TTC549 (cell line): ENCODE data around the gene ZNF19.

Experiments used
- FAIRE-seq: peaks from 2 replicates; lab custom pipeline; 2012; peaks lifted over from hg19 to GRCh38; lab: Jason Lieb, UNC

ZNF19 gene

DNA sequence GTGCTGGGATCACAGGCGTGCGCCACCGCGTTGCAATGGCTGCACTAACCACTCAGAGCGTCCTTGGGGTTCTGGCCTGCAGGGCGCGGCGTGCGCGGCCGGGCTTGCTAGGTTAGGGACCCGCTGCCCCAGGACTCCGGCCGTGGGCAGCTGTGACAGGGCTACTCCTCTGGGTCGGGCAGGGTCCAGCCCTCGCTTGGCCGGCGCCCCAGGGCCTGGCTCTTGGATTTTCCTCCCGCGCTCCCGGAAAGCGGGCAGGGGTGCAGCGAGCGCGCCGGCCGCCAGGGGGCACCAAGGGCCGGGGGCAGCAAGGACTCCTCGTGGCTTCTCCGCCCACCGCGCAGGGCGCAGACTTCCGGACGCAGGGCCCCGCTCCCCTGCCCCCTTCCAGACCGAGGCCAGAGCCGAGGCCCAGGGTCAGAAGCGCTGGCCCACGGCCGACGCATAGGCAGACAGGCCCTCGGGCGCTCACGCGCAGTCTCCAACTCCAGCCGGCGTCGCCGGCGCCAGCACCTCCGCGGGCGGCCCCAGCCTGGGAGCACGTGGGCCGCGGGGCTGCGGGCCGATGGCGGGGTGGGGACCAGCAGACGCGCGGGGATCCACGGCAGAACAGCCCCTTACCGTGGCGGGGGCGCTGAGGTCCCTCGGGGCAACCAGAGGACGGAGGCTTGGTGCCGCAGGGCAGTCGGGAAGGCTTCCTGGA, 47.6 kb downstream of the ZNF19 start:
- FAIRE-seq = no peak

DNA sequence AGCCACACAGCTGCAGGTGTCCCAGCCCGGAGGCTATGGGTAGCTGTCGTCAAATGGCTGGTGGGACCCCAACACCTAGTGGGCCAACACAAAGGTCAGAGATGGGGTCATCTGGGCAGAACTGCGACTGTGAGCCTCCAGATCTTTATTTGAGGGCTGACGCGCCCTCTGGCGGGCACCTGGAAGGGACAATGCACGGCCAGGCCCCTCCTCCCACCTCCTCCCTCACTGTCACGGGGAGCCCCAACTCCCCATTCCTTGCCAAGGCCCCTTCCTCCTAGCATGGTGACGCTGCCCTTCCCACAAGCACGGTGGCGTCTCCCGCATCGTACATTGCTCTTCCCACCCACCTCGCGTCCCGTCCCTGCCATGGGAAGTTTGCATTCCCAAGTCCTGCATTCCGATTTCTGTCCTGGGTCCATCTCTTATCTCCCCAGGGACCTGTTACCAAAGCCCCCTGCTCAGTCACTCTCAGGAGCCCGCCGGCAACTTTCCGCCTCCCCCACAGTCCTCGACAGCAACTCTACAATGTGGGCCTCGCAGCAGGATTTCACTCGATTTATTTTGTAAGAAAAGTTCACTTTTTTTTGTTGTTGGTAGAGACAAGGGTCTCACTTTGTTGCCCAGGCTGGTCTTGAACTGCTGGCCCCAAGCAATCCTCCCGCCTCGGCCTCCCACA, 48.3 kb downstream of the ZNF19 start:
- FAIRE-seq = no peak

DNA sequence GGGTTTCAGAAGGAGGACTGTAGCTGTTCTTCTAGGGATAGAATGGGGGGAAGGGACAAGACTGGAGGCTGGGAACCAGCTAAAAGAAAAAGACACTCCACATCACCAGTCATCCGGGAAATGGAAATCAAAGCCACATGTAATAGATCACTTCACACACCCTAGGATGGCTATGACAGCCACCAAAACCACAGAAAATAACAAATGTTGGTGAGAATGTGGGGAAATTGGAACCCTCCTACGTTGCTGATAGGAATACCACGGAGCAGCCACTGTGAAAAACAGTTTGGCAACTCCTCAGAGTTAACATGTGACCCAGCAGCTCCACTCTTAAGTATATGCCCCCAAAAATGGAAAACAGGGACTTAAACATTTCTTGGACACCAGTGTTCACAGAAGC, 49.6 kb downstream of the ZNF19 start:
- FAIRE-seq = no peak

DNA sequence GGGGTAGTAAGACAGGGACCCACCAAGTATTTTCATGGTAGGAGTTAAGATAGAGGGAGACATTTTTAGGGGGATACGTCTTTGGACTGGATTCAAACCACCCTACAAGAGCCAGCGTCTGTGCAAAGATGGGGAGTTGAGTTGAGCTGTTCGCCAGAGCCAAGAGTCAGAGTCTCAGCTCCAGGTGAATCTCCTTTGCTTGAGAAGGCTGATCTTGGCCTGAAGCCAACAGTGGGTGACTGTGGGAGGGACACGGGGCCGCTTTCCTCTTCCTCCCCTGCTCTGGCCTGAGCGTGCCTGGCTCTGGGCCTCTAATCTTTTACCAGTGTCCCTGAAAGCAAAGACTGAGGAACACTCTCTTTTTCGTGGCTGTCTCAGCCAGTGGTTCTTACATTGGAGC, 52.7 kb downstream of the ZNF19 start:
- no peak for FAIRE-seq

DNA sequence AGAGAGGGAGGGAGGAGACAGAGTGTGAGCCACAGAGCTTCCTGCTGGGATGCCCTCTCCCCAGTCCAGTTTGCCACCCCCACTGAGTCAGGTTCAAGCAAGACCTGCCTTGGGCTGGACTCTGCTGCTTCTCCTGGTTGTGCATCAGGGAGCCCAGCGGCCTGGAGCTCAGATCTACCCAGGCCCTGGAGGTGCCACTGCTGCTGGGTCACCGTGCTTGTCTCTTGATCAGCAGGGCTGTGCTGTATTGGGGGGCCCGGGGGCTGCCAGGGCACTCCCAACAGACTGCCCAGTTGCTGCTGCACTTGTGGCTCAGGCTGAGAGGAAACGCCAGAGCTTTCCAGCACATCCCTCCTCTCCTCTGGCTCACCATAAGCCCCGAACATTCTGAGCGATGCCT, 56.2 kb downstream of the ZNF19 start:
- no peak for FAIRE-seq

DNA sequence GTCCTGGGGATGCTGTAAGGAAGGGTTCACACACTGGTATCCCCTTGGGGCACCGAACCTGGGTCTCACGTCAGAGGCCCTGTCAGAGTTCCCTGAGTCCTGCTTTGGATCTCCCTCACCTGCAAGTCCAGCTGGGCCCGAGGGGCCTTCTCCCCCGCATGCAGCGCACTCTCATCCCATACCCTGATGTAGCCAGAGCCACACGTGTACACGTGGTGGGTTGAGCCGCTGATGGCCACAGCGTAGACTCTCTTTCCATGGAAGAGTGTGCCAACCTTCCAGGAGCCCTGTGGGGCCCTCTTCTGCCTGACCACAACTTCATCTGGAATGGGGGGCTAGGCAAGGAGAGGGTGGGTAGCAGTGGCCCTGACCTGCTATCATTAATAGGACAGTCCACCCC, 57.1 kb downstream of the ZNF19 start:
- no peak for FAIRE-seq

DNA sequence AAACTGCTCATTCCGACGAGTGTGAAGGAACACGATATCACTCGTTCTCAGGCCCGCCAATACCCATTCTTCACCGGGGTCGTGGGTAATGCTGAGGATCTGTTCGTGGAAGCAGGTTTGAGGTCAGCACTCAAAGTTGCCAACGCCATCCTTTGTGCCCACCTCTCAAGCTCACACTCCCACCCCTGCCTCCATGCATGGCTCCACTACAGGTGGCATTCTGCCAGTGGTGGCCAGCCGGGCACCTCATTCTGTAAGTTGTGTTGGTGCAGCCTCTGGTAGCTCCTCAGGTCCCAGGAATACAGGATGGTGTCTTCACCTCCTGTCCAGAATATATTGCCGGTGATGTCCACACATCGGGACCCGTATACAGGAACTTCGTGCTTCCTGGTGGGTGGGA, 57.9 kb downstream of the ZNF19 start:
- FAIRE-seq = no peak

DNA sequence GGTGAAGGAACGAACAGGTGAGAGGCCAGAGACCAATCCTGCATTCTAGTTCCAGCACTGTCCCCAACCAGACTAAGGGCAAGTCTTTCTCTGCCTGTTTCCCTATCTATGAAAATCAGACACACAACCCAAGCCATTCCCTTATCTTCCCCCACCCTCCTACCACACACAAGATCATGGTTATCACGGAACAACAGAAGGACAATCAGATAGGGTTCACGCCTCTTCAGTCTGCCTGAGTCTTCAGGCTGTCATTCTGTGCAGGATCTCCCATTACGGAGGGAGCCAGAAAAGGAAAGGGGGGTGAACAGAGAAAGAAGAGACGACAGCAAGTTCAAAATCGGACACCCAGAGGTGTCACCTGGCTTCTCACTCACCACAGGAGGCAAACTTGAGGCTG, 58.4 kb downstream of the ZNF19 start:
- no peak for FAIRE-seq

DNA sequence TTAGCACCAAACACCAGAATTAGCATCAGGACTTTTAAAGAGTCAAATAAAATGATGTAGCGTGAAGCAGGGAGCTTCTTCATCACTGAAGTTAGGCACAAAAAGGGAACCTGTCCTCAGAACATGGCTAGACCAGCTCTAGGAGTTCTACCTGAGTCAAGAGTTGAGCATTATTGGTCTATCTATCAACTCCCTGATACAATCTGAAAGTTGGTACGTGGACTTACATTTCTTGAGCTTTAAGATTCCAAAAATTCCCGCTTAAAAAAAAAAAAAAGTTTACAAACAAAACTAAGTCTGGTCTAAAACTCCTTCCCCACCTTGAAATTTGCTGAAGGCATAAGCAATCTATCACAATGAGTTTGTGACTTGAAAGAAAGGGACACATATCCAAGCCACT, 59.5 kb downstream of the ZNF19 start:
- no peak for FAIRE-seq

DNA sequence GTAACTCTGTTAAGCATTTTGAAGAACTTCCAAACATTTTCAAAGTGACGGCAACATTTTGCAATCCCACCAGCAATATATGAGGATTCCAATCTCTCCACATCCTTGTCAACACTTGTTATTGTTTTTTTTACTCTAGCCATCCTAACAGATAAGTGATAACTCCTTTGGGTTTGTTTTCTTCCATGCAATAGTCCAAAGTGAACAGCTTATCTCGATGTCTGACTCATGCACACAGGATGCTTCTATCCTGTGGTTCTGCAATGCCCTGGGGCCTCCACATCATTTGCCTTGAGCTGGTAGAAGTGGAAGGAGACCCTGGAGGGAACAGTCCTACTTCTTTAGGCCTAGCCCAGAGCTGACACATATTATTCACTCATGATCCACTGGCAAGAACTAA, 60.2 kb downstream of the ZNF19 start:
- FAIRE-seq = no peak

DNA sequence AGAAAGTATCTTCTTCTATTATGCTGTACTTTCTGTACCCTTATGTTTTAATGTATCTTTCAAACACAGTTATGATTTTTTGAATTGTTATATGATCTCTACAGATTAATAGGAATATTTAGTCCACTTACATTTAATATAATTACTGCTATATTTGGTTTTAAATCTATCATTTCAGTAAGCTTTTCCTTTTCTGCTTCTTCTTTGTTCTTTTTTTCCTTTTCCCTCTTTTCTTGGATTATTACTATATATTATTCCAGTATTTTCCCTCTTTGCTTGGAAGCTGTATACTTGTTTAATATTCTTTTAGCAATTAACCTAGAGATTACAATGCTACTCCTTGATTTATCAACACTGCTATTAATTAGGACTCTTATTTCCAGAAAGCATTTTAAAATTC, 60.7 kb downstream of the ZNF19 start:
- FAIRE-seq = no peak

DNA sequence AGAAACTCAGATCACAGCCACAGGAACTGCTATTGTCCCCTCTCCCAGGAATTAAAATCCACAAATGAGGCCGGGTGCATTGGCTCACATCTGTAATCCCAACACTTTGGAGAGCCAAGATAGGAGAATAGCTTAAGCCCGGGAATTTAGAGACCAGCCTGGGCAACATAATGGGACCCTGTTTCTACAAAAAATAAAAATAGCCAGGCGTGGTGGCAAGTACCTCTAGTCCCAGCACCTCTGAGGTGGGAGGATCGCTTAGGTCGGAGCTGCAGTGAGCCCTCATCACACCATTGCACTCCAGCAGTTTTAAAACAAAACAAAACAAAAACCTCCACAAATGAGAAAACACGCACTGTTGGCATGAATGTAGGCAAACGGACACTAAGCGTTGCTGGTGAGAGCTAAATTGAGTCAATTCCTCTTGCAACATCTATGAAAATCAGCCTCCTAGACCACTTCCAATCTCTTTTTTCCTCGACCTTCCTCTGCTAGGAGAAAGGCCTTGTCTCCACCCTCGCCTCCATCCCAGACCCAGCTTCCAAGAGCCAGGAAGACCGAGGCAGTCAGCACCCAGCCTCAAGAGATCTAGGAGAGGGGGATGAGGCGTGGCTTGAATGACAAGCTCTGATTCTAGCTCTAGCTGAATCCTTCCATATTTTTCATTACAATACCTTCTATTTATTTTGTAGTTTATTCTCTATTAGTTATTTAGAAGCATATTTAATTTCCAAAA, 62.1 kb downstream of the ZNF19 start:
- no peak for FAIRE-seq

DNA sequence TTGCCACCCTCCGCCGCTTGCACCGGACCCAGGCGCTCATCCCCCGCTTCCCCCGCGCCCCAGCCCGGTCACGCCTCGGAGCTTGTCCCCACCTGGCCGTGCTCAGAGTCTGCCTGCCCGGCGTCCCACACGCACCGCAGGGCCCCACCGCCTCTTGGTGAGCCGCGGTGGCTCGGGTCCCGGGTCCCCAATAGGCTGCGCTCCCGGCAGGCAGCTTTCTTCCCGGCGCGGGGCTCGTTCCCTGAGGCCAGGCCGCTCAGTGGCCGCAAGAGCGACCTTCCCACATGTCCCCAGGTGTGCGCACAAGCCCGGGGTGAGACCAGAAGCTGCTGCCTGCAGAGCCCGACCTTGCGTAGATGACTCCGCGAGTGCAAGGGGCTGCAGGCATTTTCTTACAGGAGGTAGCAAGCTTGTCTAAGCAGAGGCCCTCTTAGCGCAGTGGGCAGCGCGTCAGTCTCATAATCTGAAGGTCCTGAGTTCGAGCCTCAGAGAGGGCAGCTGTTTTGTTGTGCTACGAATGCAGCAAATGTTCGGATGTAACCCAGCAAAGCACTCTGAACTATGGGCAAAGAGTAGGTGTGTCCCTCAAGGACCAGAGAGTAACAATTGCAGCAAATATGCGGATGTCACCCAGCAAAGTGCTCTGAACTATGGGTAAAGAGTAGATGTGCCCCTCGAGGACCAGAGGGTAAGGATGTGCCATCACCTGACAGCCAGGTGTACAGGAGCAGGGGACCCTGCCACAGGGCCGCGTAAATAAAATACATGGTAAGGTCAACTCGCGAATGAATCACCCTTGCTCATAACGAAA, 62.9 kb downstream of the ZNF19 start:
- FAIRE-seq = no peak

DNA sequence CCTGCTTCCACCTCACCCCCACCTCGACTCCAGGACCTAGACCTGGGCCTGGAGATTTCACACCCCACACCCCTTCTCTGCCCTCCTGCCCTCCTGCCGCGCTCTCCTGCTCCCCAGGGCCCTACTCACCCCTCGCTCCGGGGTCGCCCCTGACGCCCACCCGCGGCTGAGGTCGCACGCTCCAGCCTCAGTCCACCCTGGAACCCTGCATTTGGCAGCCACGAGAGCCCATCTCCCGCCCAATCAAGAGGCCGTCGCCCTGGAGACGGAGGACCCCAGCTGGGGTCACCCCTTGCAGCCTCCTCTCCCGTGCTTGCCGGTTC, 63.4 kb downstream of the ZNF19 start:
- no peak for FAIRE-seq

DNA sequence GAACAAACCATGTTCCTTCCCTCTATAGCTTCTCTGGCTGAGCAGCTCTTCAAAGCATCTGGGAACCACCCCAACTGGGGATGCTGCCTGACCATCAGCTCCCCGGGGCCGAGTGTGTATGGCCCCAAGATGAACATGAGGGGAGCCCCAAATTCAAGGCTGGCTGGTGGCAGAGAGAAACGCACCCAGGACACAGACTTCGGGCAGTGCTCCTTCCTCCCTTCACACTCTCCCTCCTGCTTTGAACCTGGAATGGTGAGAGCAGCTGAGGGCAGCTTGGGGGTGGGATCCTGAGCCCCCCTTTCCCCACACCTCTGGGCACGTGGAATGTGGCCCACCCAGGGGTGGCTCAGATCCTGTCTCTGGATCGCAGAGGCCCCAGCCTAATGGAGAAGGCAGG, 64.5 kb downstream of the ZNF19 start:
- no peak for FAIRE-seq

DNA sequence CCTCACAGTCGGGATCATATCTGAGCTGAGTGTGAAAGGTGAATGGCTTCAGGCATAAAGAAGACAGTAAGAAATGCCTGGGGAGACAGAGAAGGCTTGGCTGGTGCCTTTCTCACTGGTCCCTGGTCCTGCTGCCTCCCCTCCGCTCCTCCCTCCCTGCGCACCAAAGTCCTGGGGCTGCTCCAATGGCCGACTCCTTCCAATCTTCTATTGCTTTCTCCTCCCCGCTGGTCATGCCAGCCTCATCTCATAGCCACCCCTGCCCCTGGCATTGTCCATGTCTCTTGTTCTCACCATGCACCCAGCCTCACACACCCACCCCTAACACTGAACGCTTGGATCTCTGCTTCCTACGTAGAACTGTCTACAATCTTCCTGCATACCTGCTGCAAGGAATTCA, 65.3 kb downstream of the ZNF19 start:
- FAIRE-seq = no peak
